ENCODE results near the gene SLC3A2. TPM values are rescaled to one million over a fixed set of nuclear protein-coding genes. Genes with fewer than 3 reads are reported as not detected.
A peak's percentile ranks its signal among the peaks of the same experiment; 100 is the strongest.

The SLC3A2 gene
- total and polyA plus RNA-seq, 2 donors (not counting 3 experiments of a cell fraction or from before 2014, with no cell fraction given): 208 to 337 TPM

- no peak overlapping the region for H3K4me2 ChIP-seq (ENCODE audit: insufficient read depth, low read length)
- no peaks in the 10 kb centered on the region for H3K79me2 ChIP-seq (ENCODE audit: control insufficient read depth, insufficient read depth, low read length)
- CTCF ChIA-PET: interaction anchor here (3.4 kb wide), 1 partner anchor 14 kb away, joined by 11 read pairs; no protein-coding TSS in a partner anchor
- H2AFZ ChIP-seq (ENCODE audit: low read depth, low read length): no peak overlapping the region
- TF ChIP-seq CTCF (IDR thresholded peaks at IDR 0.05; ENCODE audit: extremely low read depth in 1 of 2, insufficient read depth in 1 of 2, low read depth in 1 of 2, low read length in 2 of 2) (no peak), POLR2A (IDR thresholded peaks at IDR 0.05; ENCODE audit: low read depth, low read length) (no peak), GATA2 (IDR thresholded peaks at IDR 0.05; ENCODE audit: insufficient read depth, insufficient read length, low read depth, low read length) (no peak), POLR2AphosphoS5 (IDR thresholded peaks at IDR 0.05; ENCODE audit: insufficient read depth, low read depth, low read length) (no peak), JUN (IDR thresholded peaks at IDR 0.05; ENCODE audit: borderline replicate concordance, insufficient read depth, insufficient read length, low read depth) (no peak), FOS (IDR thresholded peaks at IDR 0.05; ENCODE audit: borderline replicate concordance, insufficient read depth, low read length) (no peak), MYC (IDR thresholded peaks at IDR 0.05; ENCODE audit: low read depth, low read length) (no peak), EZH2 (IDR thresholded peaks at IDR 0.05; ENCODE audit: borderline replicate concordance, low read depth, low read length, severe bottlenecking) (no peak), MAX (IDR thresholded peaks at IDR 0.05; ENCODE audit: insufficient read depth, insufficient read length) (no peak)
- peaks cover 27% of the 10 kb centered on the region for H3K4me1 ChIP-seq (ENCODE audit: control insufficient read depth, extremely low read depth, insufficient read depth, low read length)
- POLR2A ChIA-PET: interaction anchor here (0.7 kb wide), 1 partner anchor 552 kb away, joined by 4 read pairs; no protein-coding TSS in a partner anchor
- intact Hi-C loops (cut with micrococcal nuclease): no loop called here
- no peaks in the 10 kb centered on the region for H4K20me1 ChIP-seq (replicated peaks; ENCODE audit: control insufficient read depth, extremely low read depth, insufficient read depth, low read length)
- no peaks in the 10 kb centered on the region for H3K27me3 ChIP-seq (ENCODE audit: control insufficient read depth in 2 of 2, insufficient read depth in 2 of 2, low read length in 2 of 2)
- DNase-seq (ENCODE audit: low read depth, low spot score): no peak
- peak; percentile 44 for FAIRE-seq
- dilution Hi-C loops (cut with MboI; ENCODE audit: extremely low pct_ligation_motif_present, low sequenced_read_pairs): no loop called here
- H3K4me3 ChIP-seq (replicated peaks in 1 of 3; ENCODE audit: insufficient read depth in 1 of 3, low read depth in 1 of 3, low read length in 3 of 3): no peak overlapping the region
- H3K27ac ChIP-seq (ENCODE audit: insufficient read depth, low read depth, low read length): no peak overlapping the region
- no peaks in the 10 kb centered on the region for H3K9me1 ChIP-seq (replicated peaks; ENCODE audit: control insufficient read depth, extremely low read depth, insufficient read depth, low read length)
- H3K9ac ChIP-seq (replicated peaks; ENCODE audit: extremely low read depth, insufficient read depth, low read length): no peak overlapping the region
- H3K36me3 ChIP-seq (ENCODE audit: control insufficient read depth in 2 of 2, extremely low read depth in 1 of 2, insufficient read depth in 2 of 2, low read length in 2 of 2): peaks cover 8 to 13% of the 10 kb centered on the region in 2 experiments
- no peaks in the 10 kb centered on the region for H3K9me3 ChIP-seq (replicated peaks; ENCODE audit: control insufficient read depth, insufficient read depth, low read length)
- no TSS peak for BruUV-seq (replicated peaks)
Observed at GRCh38 chr11:62892077-62892922, 11.6 kb downstream of the SLC3A2 start.

Data from endothelial cell of umbilical vein (primary cell).